Mucosa of descending colon (tissue), 3 donors: ENCODE results near the gene GBE1. TPM values are rescaled to one million over a fixed set of nuclear protein-coding genes. Genes with fewer than 3 reads are reported as not detected.

Experiments
- ATAC-seq: fragments of 200-7000 bp; cut with Tn5 transposase; one replicate; pipeline ENCODE4 v1.9.1; 2020; ENCODE audit warnings: mild to moderate bottlenecking, moderate library complexity
- DNase-seq, 3 donors: peaks; one replicate each; pipeline ENCODE4 v3.0.0-alpha.2; 2020
- H3K36me3 ChIP-seq: fragments of 200-600 bp; one replicate; pipeline ENCODE4 v1.8.0; 2021; ENCODE audit warnings: low read depth, mild to moderate bottlenecking
- H3K4me1 ChIP-seq: fragments of 200-600 bp; one replicate; pipeline ENCODE4 v1.8.0; 2021; ENCODE audit warnings: low read depth, mild to moderate bottlenecking
- H3K4me3 ChIP-seq: fragments of 200-600 bp; one replicate; pipeline ENCODE4 v1.8.0; 2021; ENCODE audit warnings: mild to moderate bottlenecking
- H3K9me3 ChIP-seq: fragments of 200-600 bp; one replicate; pipeline ENCODE4 v1.8.0; 2021; ENCODE audit warnings: mild to moderate bottlenecking
- CTCF ChIP-seq: fragments of 200-600 bp; IDR thresholded peaks from one replicate; pipeline ENCODE4 v1.8.0; 2022; ENCODE audit warnings: antibody characterized with exemption, mild to moderate bottlenecking
- intact Hi-C, 2 donors: fragments of 100-400 bp; cut with DNase I in 1 of 2; cut with micrococcal nuclease in 1 of 2; formaldehyde crosslinking; loops; one replicate each; pipeline versions ENCODE4 v1.11.0 to v1.11.1; 2022; cut with DNase I, micrococcal nuclease
- total RNA-seq, 3 donors: library from RNA; stranded (reverse); fragmentation: NEBNext Ultra II Directional in 2 of 3; extraction: Animal tissue kit (Norgen Biotek cat#: 25700) in 2 of 3; gene quantifications; one replicate each; pipeline versions ENCODE4 v1.2.1 to v1.2.4, GENCODE V29; 2021 to 2023
- donor health status: DM: no; HTN: no; CAD: no; lungs with moderate emphysema.
- donor health status: DM: no; HTN: no; CAD: no.
- donor health status: DM: no; HTN: yes; CAD: no.

The GBE1 gene
- total RNA-seq, 3 donors from 2014 or later: 17.7 to 20.3 (median 18.8) TPM

GRCh38 chr3:81789691-81790090 is 28.2 kb upstream of the GBE1 start:
- no peak for TF ChIP-seq CTCF
- Histone ChIP-seq H3K36me3 (no peaks in the 10 kb centered on the region), H3K4me3 (no peak overlapping the region), H3K4me1 (no peaks in the 10 kb centered on the region), H3K9me3 (no peaks in the 10 kb centered on the region)
- DNase-seq: no peak
- intact Hi-C loops: no loop called here
- ATAC-seq: no peak

GRCh38 chr3:81788610-81789009 is 27.2 kb upstream of the GBE1 start:
- intact Hi-C loops: no loop called here
- no peak for ATAC-seq
- Histone ChIP-seq H3K36me3 (no peaks in the 10 kb centered on the region), H3K9me3 (no peaks in the 10 kb centered on the region), H3K4me1 (no peaks in the 10 kb centered on the region), H3K4me3 (no peak overlapping the region)
- no peak for TF ChIP-seq CTCF
- DNase-seq: no peak

- no peaks in the 10 kb centered on the region for H3K36me3 ChIP-seq
- intact Hi-C loops: no loop called here
- no peaks in the 10 kb centered on the region for H3K9me3 ChIP-seq
- DNase-seq: no peak
- ATAC-seq: no peak
- H3K4me3 ChIP-seq: no peak overlapping the region
- no peak for TF ChIP-seq CTCF
- no peaks in the 10 kb centered on the region for H3K4me1 ChIP-seq
Measured at GRCh38 chr3:81788044-81788443, 26.6 kb upstream of the GBE1 start.

- ATAC-seq (no peak), DNase-seq (no peak)
- Histone ChIP-seq H3K4me3 (no peak overlapping the region), H3K4me1 (no peaks in the 10 kb centered on the region), H3K9me3 (no peaks in the 10 kb centered on the region), H3K36me3 (no peaks in the 10 kb centered on the region)
- intact Hi-C loops: no loop called here
- TF ChIP-seq CTCF: no peak
Measured at GRCh38 chr3:81782585-81782984, 21.1 kb upstream of the GBE1 start.

GRCh38 chr3:81778678-81779182 is 17.3 kb upstream of the GBE1 start:
- H3K4me3 ChIP-seq: no peak overlapping the region
- H3K36me3 ChIP-seq: no peaks in the 10 kb centered on the region
- H3K4me1 ChIP-seq: no peaks in the 10 kb centered on the region
- no peaks in the 10 kb centered on the region for H3K9me3 ChIP-seq
- intact Hi-C loops: no loop called here
- ATAC-seq (no peak), DNase-seq (no peak)
- TF ChIP-seq CTCF: no peak

- intact Hi-C loops: no loop called here
- no peak for TF ChIP-seq CTCF
- DNase-seq: no peak
Measured at GRCh38 chr3:81776643-81777042, 15.2 kb upstream of the GBE1 start.

More at GRCh38 chr3:81776643-81777042, 15.2 kb upstream of the GBE1 start:
- H3K4me3 ChIP-seq: no peak overlapping the region
- no peaks in the 10 kb centered on the region for H3K9me3 ChIP-seq
- no peaks in the 10 kb centered on the region for H3K4me1 ChIP-seq
- no peaks in the 10 kb centered on the region for H3K36me3 ChIP-seq
- ATAC-seq: no peak
